BLaER1 (cell line): ENCODE results near the gene C15orf40.
"Not testable (repeated sequence)": the region's sequence is repeated elsewhere in the genome, so short reads cannot be mapped to it uniquely, and the experiment has no call there.

Experiments used
- H3K27ac ChIP-seq: shearing (Covaris generic); formaldehyde crosslinking; 2 replicates; pipeline ENCODE4 v1.8.1; 2022
- H3K27me3 ChIP-seq: shearing (Covaris generic); formaldehyde crosslinking; 2 replicates; pipeline ENCODE4 v1.8.1; 2022
- H3K36me3 ChIP-seq: shearing (Covaris generic); formaldehyde crosslinking; 2 replicates; pipeline ENCODE4 v1.8.1; 2022
- H3K4me1 ChIP-seq: shearing (Covaris generic); formaldehyde crosslinking; 2 replicates; pipeline ENCODE4 v1.8.1; 2022
- H3K4me2 ChIP-seq: shearing (Covaris generic); formaldehyde crosslinking; 2 replicates; pipeline ENCODE4 v1.8.1; 2022
- H3K4me3 ChIP-seq: shearing (Covaris generic); formaldehyde crosslinking; 2 replicates; pipeline ENCODE4 v1.8.1; 2022
- H3K9ac ChIP-seq: shearing (Covaris generic); formaldehyde crosslinking; 2 replicates; pipeline ENCODE4 v1.8.1; 2022
- H3K9me3 ChIP-seq: shearing (Covaris generic); formaldehyde crosslinking; 2 replicates; pipeline ENCODE4 v1.8.1; 2022
- H4K20me1 ChIP-seq: shearing (Covaris generic); formaldehyde crosslinking; 2 replicates; pipeline ENCODE4 v1.8.1; 2022
- Cebpa-rat ChIP-seq: shearing (Covaris generic); IDR thresholded peaks from 2 replicates; pipeline ENCODE4 v1.8.1; 2022

C15orf40 gene

GRCh38 chr15:82944056-82944455 is 67.4 kb downstream of the C15orf40 start:
- Histone ChIP-seq H3K4me2 (peak overlapping the region; percentile 69), H3K4me1 (peaks cover 28% of the 10 kb centered on the region), H3K9me3 (no peaks in the 10 kb centered on the region), H3K27ac (0 out of 2 replicates have a peak overlapping the region, but pooled peaks have one; percentile 36), H3K36me3 (no peaks in the 10 kb centered on the region), H3K4me3 (no peak overlapping the region), H3K9ac (no peak overlapping the region), H3K27me3 (peaks cover 7% of the 10 kb centered on the region; the same call in 1 of the 2 replicates), H4K20me1 (no peaks in the 10 kb centered on the region)
- TF ChIP-seq Cebpa-rat: no peak

- no peak overlapping the region for H3K4me3 ChIP-seq
- H3K9ac ChIP-seq: no peak overlapping the region
- H3K9me3 ChIP-seq: no peaks in the 10 kb centered on the region
- H3K4me2 ChIP-seq: no peak overlapping the region
- H3K36me3 ChIP-seq: no peaks in the 10 kb centered on the region
- H3K4me1 ChIP-seq: peaks cover 28% of the 10 kb centered on the region
- no peaks in the 10 kb centered on the region for H4K20me1 ChIP-seq
- no peak overlapping the region for H3K27ac ChIP-seq
- no peak for TF ChIP-seq Cebpa-rat
- no peaks in the 10 kb centered on the region for H3K27me3 ChIP-seq
Measured at GRCh38 chr15:82943176-82943575, 68.3 kb downstream of the C15orf40 start.

GRCh38 chr15:82942691-82943090 is 68.7 kb downstream of the C15orf40 start:
- H3K27ac ChIP-seq: no peak overlapping the region
- no peaks in the 10 kb centered on the region for H3K9me3 ChIP-seq
- no peak overlapping the region for H3K4me3 ChIP-seq
- H4K20me1 ChIP-seq: no peaks in the 10 kb centered on the region
- H3K4me1 ChIP-seq: peaks cover 28% of the 10 kb centered on the region
- H3K9ac ChIP-seq: no peak overlapping the region
- no peak for TF ChIP-seq Cebpa-rat
- H3K36me3 ChIP-seq: no peaks in the 10 kb centered on the region
- no peaks in the 10 kb centered on the region for H3K27me3 ChIP-seq
- no peak overlapping the region for H3K4me2 ChIP-seq

GRCh38 chr15:82939678-82940077 is 71.8 kb downstream of the C15orf40 start:
- not testable (repeated sequence) for H3K27ac ChIP-seq, H4K20me1 ChIP-seq, H3K9me3 ChIP-seq, H3K4me3 ChIP-seq, H3K27me3 ChIP-seq, H3K9ac ChIP-seq, H3K4me2 ChIP-seq, H3K36me3 ChIP-seq
- peaks cover 11% of the 10 kb centered on the region for H3K4me1 ChIP-seq
